ENCODE results near the gene MED17.

MED17 gene

GRCh38 chr11:93852242-93852641 is 68.2 kb downstream of the MED17 start:
- H4K20me1 ChIP-seq (ENCODE audit: insufficient read depth, low read length), result no peaks in the 10 kb centered on the region
- H3K9me3 ChIP-seq (replicated peaks; ENCODE audit: insufficient read depth, low read length), result no peaks in the 10 kb centered on the region
- no peaks in the 10 kb centered on the region for H3K79me2 ChIP-seq (ENCODE audit: low read length)
- no peaks in the 10 kb centered on the region for H3K4me1 ChIP-seq (ENCODE audit: low read length)
- no peak for TF ChIP-seq CTCF (IDR thresholded peaks at IDR 0.05; ENCODE audit: low read length)
- TF ChIP-seq EZH2phosphoT487 (IDR thresholded peaks at IDR 0.05; ENCODE audit: low read length), result no peak
- TF ChIP-seq EZH2 (optimal IDR thresholded peaks at IDR 0.05; ENCODE audit: low read depth, low read length), result no peak
- H3K4me3 ChIP-seq (ENCODE audit: low read length), result no peak overlapping the region
- H3K4me2 ChIP-seq (ENCODE audit: low read depth, low read length), result no peak overlapping the region
- no peaks in the 10 kb centered on the region for H3K36me3 ChIP-seq (replicated peaks; ENCODE audit: insufficient read depth, low read length)
- H3K27ac ChIP-seq (ENCODE audit: low read length), result no peak overlapping the region
- H3K27me3 ChIP-seq (replicated peaks; ENCODE audit: insufficient read depth, low read length), result no peaks in the 10 kb centered on the region
- H3K9me2 ChIP-seq (replicated peaks; ENCODE audit: insufficient read depth, low read length), result no peaks in the 10 kb centered on the region
- no peak overlapping the region for H2AFZ ChIP-seq (ENCODE audit: low read length)
- no peak overlapping the region for H3K9ac ChIP-seq (ENCODE audit: low read length)
- DNase-seq, result no peak
- H3F3A ChIP-seq (ENCODE audit: insufficient read depth, low read length), result no peaks in the 10 kb centered on the region

- no peak overlapping the region for H3K27ac ChIP-seq (ENCODE audit: low read length)
Observed at GRCh38 chr11:93857413-93858120, 73.5 kb downstream of the MED17 start.

GRCh38 chr11:93858121-93858775 is 74.2 kb downstream of the MED17 start:
- no peaks in the 10 kb centered on the region for H3K4me1 ChIP-seq (ENCODE audit: low read length)
- H3K9me3 ChIP-seq (replicated peaks; ENCODE audit: insufficient read depth, low read length), result no peaks in the 10 kb centered on the region
- no peaks in the 10 kb centered on the region for H3K9me2 ChIP-seq (replicated peaks; ENCODE audit: insufficient read depth, low read length)
- H3K79me2 ChIP-seq (ENCODE audit: low read length), result no peaks in the 10 kb centered on the region
- no peak overlapping the region for H3K4me3 ChIP-seq (ENCODE audit: low read length)
- DNase-seq, result no peak
- H3K36me3 ChIP-seq (replicated peaks; ENCODE audit: insufficient read depth, low read length), result no peaks in the 10 kb centered on the region
- H3F3A ChIP-seq (ENCODE audit: insufficient read depth, low read length), result no peaks in the 10 kb centered on the region
- no peaks in the 10 kb centered on the region for H4K20me1 ChIP-seq (ENCODE audit: insufficient read depth, low read length)
- no peaks in the 10 kb centered on the region for H3K27me3 ChIP-seq (replicated peaks; ENCODE audit: insufficient read depth, low read length)
- H3K27ac ChIP-seq (ENCODE audit: low read length), result no peak overlapping the region
- no peak for TF ChIP-seq CTCF (IDR thresholded peaks at IDR 0.05; ENCODE audit: low read length)
- no peak for TF ChIP-seq EZH2phosphoT487 (IDR thresholded peaks at IDR 0.05; ENCODE audit: low read length)
- TF ChIP-seq EZH2 (optimal IDR thresholded peaks at IDR 0.05; ENCODE audit: low read depth, low read length), result no peak
- H2AFZ ChIP-seq (ENCODE audit: low read length), result no peak overlapping the region
- no peak overlapping the region for H3K4me2 ChIP-seq (ENCODE audit: low read depth, low read length)
- no peak overlapping the region for H3K9ac ChIP-seq (ENCODE audit: low read length)

More at GRCh38 chr11:93857413-93858120, 73.5 kb downstream of the MED17 start:
- no peak overlapping the region for H3K4me3 ChIP-seq (ENCODE audit: low read length)
- no peaks in the 10 kb centered on the region for H3K9me3 ChIP-seq (replicated peaks; ENCODE audit: insufficient read depth, low read length)
- no peaks in the 10 kb centered on the region for H3K36me3 ChIP-seq (replicated peaks; ENCODE audit: insufficient read depth, low read length)
- no peaks in the 10 kb centered on the region for H3K79me2 ChIP-seq (ENCODE audit: low read length)
- no peaks in the 10 kb centered on the region for H3F3A ChIP-seq (ENCODE audit: insufficient read depth, low read length)
- H2AFZ ChIP-seq (ENCODE audit: low read length), result no peak overlapping the region
- TF ChIP-seq EZH2phosphoT487 (IDR thresholded peaks at IDR 0.05; ENCODE audit: low read length) (no peak), CTCF (IDR thresholded peaks at IDR 0.05; ENCODE audit: low read length) (no peak), EZH2 (optimal IDR thresholded peaks at IDR 0.05; ENCODE audit: low read depth, low read length) (no peak)
- no peak for DNase-seq
- no peaks in the 10 kb centered on the region for H3K27me3 ChIP-seq (replicated peaks; ENCODE audit: insufficient read depth, low read length)
- no peaks in the 10 kb centered on the region for H4K20me1 ChIP-seq (ENCODE audit: insufficient read depth, low read length)
- H3K4me2 ChIP-seq (ENCODE audit: low read depth, low read length), result no peak overlapping the region
- no peaks in the 10 kb centered on the region for H3K9me2 ChIP-seq (replicated peaks; ENCODE audit: insufficient read depth, low read length)
- H3K4me1 ChIP-seq (ENCODE audit: low read length), result no peaks in the 10 kb centered on the region
- H3K9ac ChIP-seq (ENCODE audit: low read length), result no peak overlapping the region

All from MM.1S (cell line).